ENCODE measurements around the gene HDHD5. TPM values are rescaled to one million over a fixed set of nuclear protein-coding genes. Genes with fewer than 3 reads are reported as not detected.

The HDHD5 gene
- total and polyA plus RNA-seq, 10 of the 15 experiments (the other 5 are each of a cell fraction or from before 2014, with no cell fraction given): 1.7 to 68.0 (median 49.9) TPM

DNA sequence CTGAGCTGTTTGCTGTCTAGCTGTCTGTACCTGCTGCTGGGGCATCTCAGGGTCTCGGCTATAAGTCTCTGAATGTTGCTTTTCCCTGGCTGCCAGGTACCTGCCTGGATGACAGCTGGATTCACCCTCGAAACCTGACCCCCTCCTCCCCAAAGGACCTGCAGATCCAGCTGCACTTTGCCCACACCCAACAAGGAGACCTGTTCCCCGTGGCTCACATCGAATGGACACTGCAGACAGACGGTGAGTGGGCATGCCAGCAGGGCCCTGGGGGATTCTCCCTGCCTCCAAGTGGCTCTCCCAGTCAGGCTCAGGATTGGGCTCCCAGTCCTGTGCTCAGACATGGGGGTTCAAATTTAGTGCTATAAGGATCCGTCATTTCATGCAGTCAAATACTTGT lies 61.4 kb downstream of the HDHD5 start (continued):
- TF ChIP-seq BCL3 (IDR thresholded peaks at IDR 0.05; ENCODE audit: borderline replicate concordance, insufficient read depth, low read depth, low read length, poor library complexity, severe bottlenecking) (no peak), EGR1 (IDR thresholded peaks at IDR 0.05; ENCODE audit: borderline replicate concordance in 1 of 2, low read depth in 2 of 2, low read length in 2 of 2) (no peak), RELA (IDR thresholded peaks at IDR 0.05; ENCODE audit: borderline replicate concordance, partially characterized antibody) (no peak), CBX3 (IDR thresholded peaks at IDR 0.05; ENCODE audit: borderline replicate concordance, low read depth) (no peak), KDM1A (IDR thresholded peaks at IDR 0.05; ENCODE audit: borderline replicate concordance) (no peak), MLLT1 (IDR thresholded peaks at IDR 0.05) (no peak), ZZZ3 (IDR thresholded peaks at IDR 0.05; ENCODE audit: control insufficient read depth, insufficient read length, low read depth) (no peak)
- TF ChIP-seq, protein P1, sequence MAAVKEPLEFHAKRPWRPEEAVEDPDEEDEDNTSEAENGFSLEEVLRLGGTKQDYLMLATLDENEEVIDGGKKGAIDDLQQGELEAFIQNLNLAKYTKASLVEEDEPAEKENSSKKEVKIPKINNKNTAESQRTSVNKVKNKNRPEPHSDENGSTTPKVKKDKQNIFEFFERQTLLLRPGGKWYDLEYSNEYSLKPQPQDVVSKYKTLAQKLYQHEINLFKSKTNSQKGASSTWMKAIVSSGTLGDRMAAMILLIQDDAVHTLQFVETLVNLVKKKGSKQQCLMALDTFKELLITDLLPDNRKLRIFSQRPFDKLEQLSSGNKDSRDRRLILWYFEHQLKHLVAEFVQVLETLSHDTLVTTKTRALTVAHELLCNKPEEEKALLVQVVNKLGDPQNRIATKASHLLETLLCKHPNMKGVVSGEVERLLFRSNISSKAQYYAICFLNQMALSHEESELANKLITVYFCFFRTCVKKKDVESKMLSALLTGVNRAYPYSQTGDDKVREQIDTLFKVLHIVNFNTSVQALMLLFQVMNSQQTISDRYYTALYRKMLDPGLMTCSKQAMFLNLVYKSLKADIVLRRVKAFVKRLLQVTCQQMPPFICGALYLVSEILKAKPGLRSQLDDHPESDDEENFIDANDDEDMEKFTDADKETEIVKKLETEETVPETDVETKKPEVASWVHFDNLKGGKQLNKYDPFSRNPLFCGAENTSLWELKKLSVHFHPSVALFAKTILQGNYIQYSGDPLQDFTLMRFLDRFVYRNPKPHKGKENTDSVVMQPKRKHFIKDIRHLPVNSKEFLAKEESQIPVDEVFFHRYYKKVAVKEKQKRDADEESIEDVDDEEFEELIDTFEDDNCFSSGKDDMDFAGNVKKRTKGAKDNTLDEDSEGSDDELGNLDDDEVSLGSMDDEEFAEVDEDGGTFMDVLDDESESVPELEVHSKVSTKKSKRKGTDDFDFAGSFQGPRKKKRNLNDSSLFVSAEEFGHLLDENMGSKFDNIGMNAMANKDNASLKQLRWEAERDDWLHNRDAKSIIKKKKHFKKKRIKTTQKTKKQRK (IDR thresholded peaks at IDR 0.05; ENCODE audit: low read depth, low read length): no peak
